GM13976 (cell line): ENCODE results near the gene PRPF38A.

Experiments
- DNase-seq: peaks from one replicate; pipeline ENCODE4 v3.0.0; 2012; ENCODE audit warnings: low spot score
- in situ Hi-C: fragments of 300-500 bp; cut with MboI; formaldehyde crosslinking; loops from one replicate; pipeline ENCODE4 v1.12.0; 2022; ENCODE audit warnings: low sequenced_read_pairs, mixed read lengths, inconsistent platforms; ENCODE audit not compliant: unreplicated experiment
- TF ChIP-seq, protein P1 (sequence below): IDR thresholded peaks from 2 replicates; pipeline ENCODE4 v1.5.1; 2012; ENCODE audit warnings: borderline replicate concordance, mild to moderate bottlenecking; ENCODE audit not compliant: insufficient read depth; ENCODE audit errors: extremely low read depth, missing control alignments, control extremely low read depth

The PRPF38A gene

DNA sequence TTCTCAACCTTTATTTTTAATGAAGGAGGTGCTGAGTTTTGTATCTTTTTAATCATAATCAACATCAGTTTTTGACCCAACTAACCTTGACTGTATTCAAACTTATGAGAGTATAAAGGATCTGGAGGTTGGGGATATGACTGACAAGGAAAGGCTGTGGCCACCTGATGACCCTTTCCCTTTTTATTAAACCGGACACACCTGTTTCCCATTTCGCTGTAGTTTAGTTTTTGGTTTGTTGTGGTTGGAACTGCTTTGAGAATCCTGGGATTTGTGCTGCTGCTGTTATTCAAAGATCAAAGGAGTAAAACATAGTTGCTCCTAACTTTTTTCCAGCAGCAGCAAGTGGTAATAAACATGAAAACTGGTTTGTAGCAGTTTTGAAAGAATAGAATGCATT is 12.4 kb downstream of the PRPF38A start:
- no peak for DNase-seq
- TF ChIP-seq, protein P1, sequence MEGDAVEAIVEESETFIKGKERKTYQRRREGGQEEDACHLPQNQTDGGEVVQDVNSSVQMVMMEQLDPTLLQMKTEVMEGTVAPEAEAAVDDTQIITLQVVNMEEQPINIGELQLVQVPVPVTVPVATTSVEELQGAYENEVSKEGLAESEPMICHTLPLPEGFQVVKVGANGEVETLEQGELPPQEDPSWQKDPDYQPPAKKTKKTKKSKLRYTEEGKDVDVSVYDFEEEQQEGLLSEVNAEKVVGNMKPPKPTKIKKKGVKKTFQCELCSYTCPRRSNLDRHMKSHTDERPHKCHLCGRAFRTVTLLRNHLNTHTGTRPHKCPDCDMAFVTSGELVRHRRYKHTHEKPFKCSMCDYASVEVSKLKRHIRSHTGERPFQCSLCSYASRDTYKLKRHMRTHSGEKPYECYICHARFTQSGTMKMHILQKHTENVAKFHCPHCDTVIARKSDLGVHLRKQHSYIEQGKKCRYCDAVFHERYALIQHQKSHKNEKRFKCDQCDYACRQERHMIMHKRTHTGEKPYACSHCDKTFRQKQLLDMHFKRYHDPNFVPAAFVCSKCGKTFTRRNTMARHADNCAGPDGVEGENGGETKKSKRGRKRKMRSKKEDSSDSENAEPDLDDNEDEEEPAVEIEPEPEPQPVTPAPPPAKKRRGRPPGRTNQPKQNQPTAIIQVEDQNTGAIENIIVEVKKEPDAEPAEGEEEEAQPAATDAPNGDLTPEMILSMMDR: no peak
- in situ Hi-C loops: no loop called here

DNA sequence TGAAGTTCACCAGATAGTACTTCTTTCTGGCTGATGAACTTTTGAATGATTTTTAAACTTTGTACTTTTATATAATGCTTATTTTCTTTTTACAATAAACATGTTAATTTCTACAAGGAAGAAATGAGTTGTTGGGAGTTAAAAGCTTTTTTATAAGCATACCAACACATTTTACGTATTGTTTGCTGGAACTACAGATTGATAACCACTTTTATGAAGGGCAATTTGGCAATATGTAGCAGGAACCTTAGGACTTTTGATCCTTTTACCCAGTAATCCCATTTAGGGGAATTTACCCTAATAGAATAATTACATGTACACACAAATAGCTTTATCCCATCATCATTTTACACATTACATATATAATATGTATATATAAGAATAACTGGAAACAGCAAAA is 16.3 kb downstream of the PRPF38A start:
- TF ChIP-seq, protein P1: no peak
- in situ Hi-C loops: no loop called here
- no peak for DNase-seq

DNA sequence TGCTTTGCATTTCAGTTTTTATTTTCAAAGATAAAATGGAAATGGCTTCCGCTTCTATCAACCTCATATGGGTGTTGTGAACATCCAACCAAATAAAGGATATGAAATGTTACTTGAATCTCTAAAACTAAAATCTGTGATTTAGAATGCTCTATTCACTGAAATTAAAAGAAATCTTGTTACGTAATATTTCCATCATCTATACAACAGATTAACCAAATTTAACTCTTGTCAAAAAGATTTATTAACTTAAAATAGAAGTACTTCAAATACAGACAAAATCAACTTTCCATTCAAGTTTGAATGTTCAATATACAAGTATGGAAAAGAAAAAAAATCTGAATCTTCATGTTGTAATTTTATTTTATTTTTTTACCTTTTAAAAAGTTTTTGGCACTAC is 18.7 kb downstream of the PRPF38A start:
- in situ Hi-C loops: no loop called here
- no peak for DNase-seq
- TF ChIP-seq, protein P1: no peak

DNA sequence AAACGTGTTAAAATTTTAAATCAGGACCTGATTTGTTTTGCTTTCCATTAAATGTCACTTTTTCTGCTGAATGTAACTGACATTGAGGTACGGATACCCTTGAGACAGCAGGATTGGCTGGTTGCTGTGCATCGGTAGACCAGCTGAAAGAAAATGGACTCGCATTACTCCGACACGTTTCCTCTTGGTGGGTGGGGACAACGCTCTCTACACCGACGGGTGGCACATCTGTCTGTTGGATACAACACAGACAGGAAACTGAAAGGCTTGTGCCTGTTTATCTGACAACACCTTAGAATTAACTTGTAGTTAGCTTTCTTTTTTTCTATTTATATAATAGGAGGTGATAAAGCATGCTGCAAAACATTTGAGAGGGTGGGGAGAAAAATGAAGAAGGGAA is 19.4 kb downstream of the PRPF38A start:
- no peak for DNase-seq
- in situ Hi-C loops: no loop called here
- TF ChIP-seq, protein P1: no peak

DNA sequence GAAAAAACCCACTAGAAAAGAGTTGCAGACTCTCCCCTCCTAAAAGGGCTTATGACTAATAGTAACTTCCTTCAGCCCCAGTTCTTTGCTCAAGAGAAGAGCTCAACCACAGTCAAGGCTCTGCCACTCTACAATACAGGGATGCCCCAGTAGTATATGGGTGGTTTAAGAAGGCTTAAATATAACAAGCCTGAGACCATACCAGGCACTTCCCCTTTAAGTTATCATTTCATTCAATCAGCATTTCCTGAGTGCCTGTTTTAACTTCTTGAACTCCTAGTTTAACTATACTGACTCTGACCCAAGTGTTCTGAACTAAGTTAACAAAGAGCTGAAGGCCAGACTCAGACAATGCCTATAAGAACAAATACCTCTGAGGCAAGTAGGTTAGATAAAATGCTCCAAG is 19.8 kb downstream of the PRPF38A start:
- TF ChIP-seq, protein P1: no peak
- DNase-seq: no peak
- in situ Hi-C loops: no loop called here

DNA sequence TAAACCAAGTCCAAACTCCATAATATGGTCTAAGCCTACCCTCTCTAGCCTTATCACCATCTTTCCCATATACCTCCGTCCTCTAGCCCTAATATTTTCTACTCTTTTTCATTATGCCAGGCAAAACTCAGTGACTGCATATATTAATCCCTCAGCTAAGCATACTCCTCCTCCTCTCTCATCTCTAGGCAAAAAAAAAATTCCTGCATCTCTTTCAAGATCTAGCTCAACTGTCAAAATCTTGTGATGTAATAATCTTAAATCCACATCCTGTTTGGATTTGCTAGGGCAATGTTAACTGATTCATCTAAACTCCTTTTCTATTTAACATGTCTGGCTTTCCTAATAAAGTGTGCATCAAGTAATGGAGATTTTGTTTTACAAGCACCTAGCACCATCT is 20.4 kb downstream of the PRPF38A start:
- TF ChIP-seq, protein P1: no peak
- DNase-seq: no peak
- in situ Hi-C loops: no loop called here

DNA sequence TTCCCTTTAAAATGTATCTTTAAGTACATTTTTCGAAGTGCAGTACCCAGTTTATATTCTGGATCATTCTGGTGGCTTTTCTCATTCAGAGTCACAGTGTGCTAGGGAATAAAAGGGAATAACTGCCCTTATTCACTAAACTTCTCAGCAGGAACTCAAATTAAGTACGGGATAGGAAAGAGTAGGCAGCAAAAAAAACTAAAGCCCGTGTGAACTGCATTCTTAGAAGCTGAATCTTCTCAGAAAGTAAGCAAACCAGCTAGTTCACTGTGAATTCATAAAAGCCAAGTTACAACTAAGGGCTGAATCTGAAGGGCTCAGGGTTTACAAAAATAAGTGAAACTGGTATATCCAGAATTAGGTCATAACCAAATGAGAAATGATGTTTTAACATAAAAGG is 22.0 kb downstream of the PRPF38A start:
- in situ Hi-C loops: no loop called here
- no peak for DNase-seq
- TF ChIP-seq, protein P1: no peak
